WERI-Rb-1 (cell line): ENCODE measurements around the gene SCRG1.

Source experiments
- DNase-seq: peaks from one replicate; pipeline ENCODE4 v3.0.0-alpha.2; 2020
- H3K27ac ChIP-seq: fragments of 250-450 bp; sonication (Bioruptor Pico); 2 replicates; pipeline ENCODE4 v1.5.1; 2020; ENCODE audit warnings: mild to moderate bottlenecking, moderate library complexity
- H3K27me3 ChIP-seq: fragments of 250-450 bp; sonication (Bioruptor Pico); 2 replicates; pipeline ENCODE4 v1.5.1; 2021; ENCODE audit warnings: mild to moderate bottlenecking, low read depth, moderate library complexity; ENCODE audit not compliant: insufficient read depth, severe bottlenecking
- H3K36me3 ChIP-seq: fragments of 250-450 bp; sonication (Bioruptor Pico); 2 replicates; pipeline ENCODE4 v1.5.1; 2020; ENCODE audit warnings: mild to moderate bottlenecking, moderate library complexity
- H3K4me3 ChIP-seq: 2 replicates; pipeline ENCODE4 v1.5.1; 2011; ENCODE audit warnings: low read depth, mild to moderate bottlenecking, control low read depth, low read length
- H3K9me3 ChIP-seq: fragments of 250-450 bp; sonication (Bioruptor Pico); 2 replicates; pipeline ENCODE4 v1.5.1; 2021; ENCODE audit warnings: mild to moderate bottlenecking, moderate library complexity; ENCODE audit not compliant: severe bottlenecking
- CTCF ChIP-seq: IDR thresholded peaks from 2 replicates; pipeline ENCODE4 v1.5.1; 2011; ENCODE audit warnings: low read depth, mild to moderate bottlenecking, control low read depth, inconsistent platforms, low read length

SCRG1 gene

GRCh38 chr4:173381610-173382009, 17.3 kb downstream of the SCRG1 start:
- no peak overlapping the region for H3K4me3 ChIP-seq
- no peaks in the 10 kb centered on the region for H3K9me3 ChIP-seq
- no peak overlapping the region for H3K27ac ChIP-seq
- no peak for DNase-seq
- TF ChIP-seq CTCF = no peak
- H3K36me3 ChIP-seq = peaks cover 12% of the 10 kb centered on the region
- no peaks in the 10 kb centered on the region for H3K27me3 ChIP-seq

- no peak for TF ChIP-seq CTCF
- no peak overlapping the region for H3K27ac ChIP-seq
- H3K4me3 ChIP-seq = no peak overlapping the region
- H3K9me3 ChIP-seq = no peaks in the 10 kb centered on the region
- DNase-seq = no peak
- H3K27me3 ChIP-seq = no peaks in the 10 kb centered on the region
- peaks cover 19% of the 10 kb centered on the region for H3K36me3 ChIP-seq
Observed at GRCh38 chr4:173380987-173381386, 17.9 kb downstream of the SCRG1 start.

- H3K4me3 ChIP-seq = no peak overlapping the region
- DNase-seq = no peak
- no peaks in the 10 kb centered on the region for H3K9me3 ChIP-seq
- TF ChIP-seq CTCF = no peak
- H3K27me3 ChIP-seq = no peaks in the 10 kb centered on the region
- peaks cover 28% of the 10 kb centered on the region for H3K36me3 ChIP-seq
- no peak overlapping the region for H3K27ac ChIP-seq
Observed at GRCh38 chr4:173379929-173380328, 19.0 kb downstream of the SCRG1 start.

- Histone ChIP-seq H3K36me3 (peaks cover 45% of the 10 kb centered on the region), H3K27ac (no peak overlapping the region), H3K9me3 (no peaks in the 10 kb centered on the region), H3K27me3 (no peaks in the 10 kb centered on the region), H3K4me3 (no peak overlapping the region)
- TF ChIP-seq CTCF = no peak
- DNase-seq = no peak
Observed at GRCh38 chr4:173374588-173374987, 24.3 kb downstream of the SCRG1 start.

GRCh38 chr4:173371292-173372192, 27.4 kb downstream of the SCRG1 start:
- no peaks in the 10 kb centered on the region for H3K27me3 ChIP-seq
- H3K4me3 ChIP-seq = peak overlapping the region; percentile 90
- peaks cover 32% of the 10 kb centered on the region for H3K36me3 ChIP-seq
- peak overlapping the region; percentile 92 for H3K27ac ChIP-seq
- DNase-seq = peak; percentile 64
- TF ChIP-seq CTCF = no peak
- H3K9me3 ChIP-seq = no peaks in the 10 kb centered on the region
